ENCODE data around the gene FAM180B.
"Not testable (repeated sequence)": the region's sequence is repeated elsewhere in the genome, so short reads cannot be mapped to it uniquely, and the experiment has no call there.

FAM180B gene, protein sequence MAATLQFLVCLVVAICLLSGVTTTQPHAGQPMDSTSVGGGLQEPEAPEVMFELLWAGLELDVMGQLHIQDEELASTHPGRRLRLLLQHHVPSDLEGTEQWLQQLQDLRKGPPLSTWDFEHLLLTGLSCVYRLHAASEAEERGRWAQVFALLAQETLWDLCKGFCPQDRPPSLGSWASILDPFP

DNA sequence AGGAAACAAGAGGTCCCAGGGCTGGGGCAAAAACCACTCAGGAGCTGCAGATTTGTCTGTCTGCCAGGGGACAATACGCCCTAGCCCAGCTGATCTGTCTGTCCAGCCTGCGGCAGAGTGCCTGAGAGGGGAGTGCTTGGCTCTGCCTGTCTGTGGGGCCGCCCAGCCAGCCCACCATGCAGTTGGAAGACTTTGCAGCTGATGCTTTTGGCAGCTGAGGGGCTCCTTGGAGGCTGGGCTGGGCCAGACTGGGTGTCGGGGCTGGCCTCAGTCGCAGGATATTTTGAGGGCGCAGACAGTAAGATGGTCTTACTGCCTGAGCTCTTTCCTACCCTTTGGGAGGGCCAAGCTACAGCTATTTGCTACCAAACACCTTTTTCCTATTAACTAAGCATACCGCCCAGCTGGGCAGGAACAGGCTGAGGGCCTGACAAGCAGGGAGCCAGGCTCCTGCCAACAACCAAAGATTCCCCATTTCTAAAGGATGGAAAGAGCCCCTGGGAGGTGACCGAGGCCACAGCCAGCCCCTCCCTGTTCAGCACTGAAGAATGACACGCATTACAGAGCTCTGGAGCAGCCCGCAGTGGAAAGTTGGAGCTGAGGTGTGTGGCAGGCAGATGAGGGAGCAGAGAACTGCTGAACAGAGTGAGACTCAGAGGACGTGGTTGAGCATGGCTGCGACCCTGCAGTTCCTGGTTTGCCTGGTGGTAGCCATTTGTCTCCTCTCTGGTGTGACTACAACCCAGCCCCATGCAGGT lies at the start of gene FAM180B:
Gene FAM180B (plus strand): TSS at position 581 of the 758 bp plus-strand sequence. CDS start 91 bp downstream, at position 672.
- Mint-ChIP-seq H3K27ac (peak within 1 kb of the TSS in 1 of 2 donors; percentile 74), H3K27me3 (no peaks in the 10 kb centered on the region)

DNA sequence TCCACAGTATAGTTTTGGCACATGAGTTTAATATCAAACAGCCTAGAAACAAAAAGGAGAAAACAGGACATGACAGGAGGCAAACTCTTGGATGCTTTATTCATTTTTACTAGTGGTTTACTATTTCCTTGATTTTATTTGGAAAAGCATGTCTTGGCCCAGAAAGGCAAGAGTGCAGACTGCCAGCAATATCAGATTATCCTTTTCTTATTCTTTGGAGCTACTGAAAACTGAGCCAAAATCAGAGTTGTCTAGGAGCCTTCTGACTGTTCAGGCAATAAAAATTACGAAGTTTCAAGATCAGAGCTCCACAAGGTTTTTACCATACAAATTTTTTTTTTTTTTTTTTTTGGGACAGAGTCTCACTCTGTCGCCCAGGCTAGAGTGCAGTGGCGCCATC lies 49.6 kb upstream of the FAM180B start:
- peaks cover 60% of the 10 kb centered on the region for H3K4me1 Mint-ChIP-seq
- ATAC-seq, result no peak
- peaks cover 4 to 6% of the 10 kb centered on the region in 2 donors for H3K9me3 Mint-ChIP-seq
- no peaks in the 10 kb centered on the region for H3K27me3 Mint-ChIP-seq
- H3K27ac Mint-ChIP-seq, result no peak overlapping the region
- no peak overlapping the region for H3K4me3 Mint-ChIP-seq
- DNase-seq, result no peak

More for the DNA sequence above, at the start of gene FAM180B:
- no peaks in the 10 kb centered on the region for H3K9me3 Mint-ChIP-seq
- H3K4me1 Mint-ChIP-seq, result no peaks in the 10 kb centered on the region
- DNase-seq (no peak), ATAC-seq (peak; percentile 19)
- H3K4me3 Mint-ChIP-seq, result no peak within 1 kb of the TSS

DNA sequence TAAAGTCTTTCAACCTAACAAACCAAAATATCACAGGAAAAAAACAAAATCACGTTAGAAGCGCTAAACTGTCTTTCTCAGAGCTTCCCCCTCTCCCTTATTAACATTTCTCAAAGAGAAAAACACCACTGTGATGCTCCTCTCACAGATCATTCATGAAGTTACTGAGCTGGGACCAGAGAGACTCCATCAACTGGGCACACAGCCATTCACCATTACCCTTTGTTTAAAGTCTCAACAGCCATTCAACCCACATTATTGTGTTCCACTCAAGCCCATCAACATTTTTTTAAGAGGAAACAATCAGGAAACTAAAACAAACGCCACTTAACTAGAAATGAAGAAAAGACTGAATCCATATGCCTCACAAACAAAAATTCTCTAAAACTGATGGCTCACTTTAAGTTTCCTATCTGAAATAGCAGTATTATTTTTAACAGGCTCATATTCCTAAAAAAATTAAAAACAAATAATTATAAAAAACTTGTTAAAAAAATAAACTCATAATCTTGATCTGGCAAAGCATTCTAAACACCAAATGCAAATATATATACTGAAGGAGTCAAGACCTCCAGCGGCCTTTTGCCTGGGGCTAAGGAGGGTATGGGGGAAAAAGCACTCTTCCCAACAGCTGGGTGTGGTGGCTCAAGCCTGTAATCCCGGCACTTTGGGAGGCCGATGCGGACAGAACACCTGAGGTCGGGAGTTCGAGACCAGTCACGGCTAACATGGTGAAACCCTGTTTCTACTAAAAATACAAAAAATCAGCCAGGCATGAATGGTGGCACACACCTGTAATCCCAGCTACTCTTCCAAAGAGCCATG lies 47.5 kb upstream of the FAM180B start:
- H3K4me3 Mint-ChIP-seq, result no peak overlapping the region
- peaks cover 62% of the 10 kb centered on the region for H3K4me1 Mint-ChIP-seq
- peak overlapping the region in 1 of 2 donors; percentile 5 for H3K27ac Mint-ChIP-seq
- H3K27me3 Mint-ChIP-seq, result no peaks in the 10 kb centered on the region
- ATAC-seq, result no peak
- peaks cover 4 to 6% of the 10 kb centered on the region in 2 donors for H3K9me3 Mint-ChIP-seq
- DNase-seq, result no peak

DNA sequence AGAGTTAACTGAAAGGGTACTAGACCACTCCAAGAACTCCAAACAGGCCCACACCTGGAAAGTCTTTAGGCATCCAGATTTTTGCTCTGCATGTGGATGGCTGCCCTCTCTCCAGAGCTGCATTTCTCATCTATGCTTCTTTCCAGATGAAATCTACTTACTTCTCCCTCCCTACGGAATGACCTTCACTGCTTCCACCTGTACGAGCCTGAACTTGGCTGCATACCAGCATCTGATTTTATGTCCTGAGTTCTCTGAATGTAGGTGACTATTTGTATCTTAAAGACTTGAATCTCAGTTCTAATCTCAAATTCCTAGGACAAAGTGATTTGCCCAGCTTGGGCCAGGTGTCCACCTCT lies 46.8 kb upstream of the FAM180B start:
- ATAC-seq, result no peak
- Mint-ChIP-seq H3K4me1 (peaks cover 68% of the 10 kb centered on the region), H3K27ac (peak overlapping the region in 1 of 2 donors; percentile 2), H3K4me3 (no peak overlapping the region), H3K27me3 (no peaks in the 10 kb centered on the region), H3K9me3 (peaks cover 4 to 6% of the 10 kb centered on the region in 2 donors)
- no peak for DNase-seq

DNA sequence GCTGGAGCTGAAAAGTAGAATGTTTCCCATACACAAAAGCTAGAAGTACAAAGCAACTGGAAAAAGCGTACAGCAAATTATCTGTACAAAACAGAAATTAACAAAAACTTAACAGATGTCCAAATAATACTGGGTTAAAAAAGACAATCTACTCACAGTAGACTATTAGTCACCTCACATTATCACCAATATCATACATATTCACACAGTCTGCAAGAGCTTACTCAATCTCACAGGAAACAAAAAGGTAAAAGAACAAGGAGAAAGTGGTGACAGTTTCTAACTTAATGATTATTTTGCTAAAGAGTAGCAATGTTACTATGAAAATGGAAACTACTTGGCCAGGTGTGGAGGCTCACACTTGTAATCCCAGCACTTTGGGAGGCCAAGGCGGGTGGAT lies 45.4 kb upstream of the FAM180B start:
- peak; percentile 53 for ATAC-seq
- Mint-ChIP-seq H3K4me3 (peak overlapping the region; percentile 43 to 72), H3K27me3 (no peaks in the 10 kb centered on the region), H3K27ac (peak overlapping the region in 1 of 2 donors; percentile 11), H3K9me3 (peaks cover 4 to 6% of the 10 kb centered on the region in 2 donors), H3K4me1 (peaks cover 64% of the 10 kb centered on the region)
- DNase-seq, result no peak

DNA sequence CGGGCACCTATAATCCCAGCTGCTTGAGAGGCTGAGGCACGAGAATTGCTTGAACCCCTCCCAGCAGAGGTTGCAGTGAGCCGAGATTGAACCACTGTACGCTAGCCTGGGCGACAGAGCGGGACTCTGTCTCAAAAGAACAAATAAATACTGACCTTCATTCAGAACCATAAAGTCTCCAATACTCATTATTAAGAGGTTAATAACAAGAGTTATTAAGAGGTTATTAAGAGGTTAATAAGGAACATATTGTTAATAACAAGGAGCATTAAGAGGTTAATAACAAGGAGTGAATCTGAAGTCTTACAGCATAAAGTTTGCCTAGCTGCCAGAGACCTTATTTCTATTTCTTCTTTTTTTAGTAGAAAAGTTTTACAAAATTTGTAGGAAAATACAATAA lies 41.2 kb upstream of the FAM180B start:
- no peak for ATAC-seq
- no peak for DNase-seq
- H3K4me3 Mint-ChIP-seq, result no peak overlapping the region
- H3K27me3 Mint-ChIP-seq, result no peaks in the 10 kb centered on the region
- no peaks in the 10 kb centered on the region for H3K9me3 Mint-ChIP-seq
- H3K4me1 Mint-ChIP-seq, result peaks cover 72% of the 10 kb centered on the region
- no peak overlapping the region for H3K27ac Mint-ChIP-seq

DNA sequence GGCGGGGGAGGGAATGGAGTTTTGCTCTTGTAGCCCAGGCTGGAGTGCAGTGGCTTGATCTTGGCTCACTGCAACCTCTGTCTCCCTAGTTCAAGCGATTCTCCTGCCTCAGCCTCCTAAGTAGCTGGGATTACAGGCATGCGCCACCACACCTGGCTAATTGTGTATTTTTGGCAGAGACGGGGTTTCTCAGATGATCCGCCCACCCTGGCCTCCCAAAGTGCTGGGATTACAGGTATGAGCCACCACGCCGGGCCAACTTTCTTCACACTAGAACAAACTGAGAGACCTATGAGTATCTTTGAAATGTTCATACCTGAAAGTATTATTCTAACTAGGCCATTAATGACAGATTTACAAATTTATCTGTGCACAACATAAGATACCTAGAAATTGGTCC lies 40.2 kb upstream of the FAM180B start:
- not testable (repeated sequence) for H3K27me3 Mint-ChIP-seq, DNase-seq, H3K4me3 Mint-ChIP-seq, H3K9me3 Mint-ChIP-seq, ATAC-seq, H3K27ac Mint-ChIP-seq
- peaks cover 72% of the 10 kb centered on the region for H3K4me1 Mint-ChIP-seq

DNA sequence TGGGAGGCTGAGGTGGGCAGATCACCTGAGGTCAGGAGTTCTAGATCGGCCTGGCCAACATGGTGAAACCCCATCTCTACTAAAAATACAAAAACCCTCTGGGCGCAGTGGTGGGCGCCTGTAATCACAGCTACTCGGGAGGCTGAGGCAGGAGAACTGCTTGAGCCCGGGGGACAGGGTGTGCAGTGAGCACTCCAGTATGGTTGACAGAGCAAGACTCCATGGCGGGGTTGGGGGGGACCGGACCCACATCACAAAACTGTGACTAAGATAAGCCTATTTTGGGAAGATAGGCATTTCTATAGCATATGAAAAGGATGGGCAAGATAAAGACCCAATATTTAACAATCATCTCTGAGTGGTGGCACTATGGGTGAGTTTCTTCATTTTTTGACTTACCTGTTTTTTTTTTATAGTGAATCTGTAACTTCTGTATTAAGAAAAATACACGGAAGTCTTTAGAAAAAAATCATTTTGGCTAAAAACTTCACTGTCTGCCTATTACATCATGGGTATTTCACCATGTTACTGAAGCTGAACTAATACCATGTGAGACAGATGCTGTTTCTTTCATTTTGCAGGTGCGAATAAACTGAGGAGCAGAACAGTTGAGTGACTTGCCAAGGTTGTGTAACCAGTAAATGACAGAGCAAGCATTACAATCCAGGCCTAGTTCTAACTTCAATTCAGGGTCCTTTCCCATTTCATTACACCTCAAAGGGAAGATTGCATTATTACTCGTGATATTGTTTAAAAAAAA lies 36.0 kb upstream of the FAM180B start:
- no peak for ATAC-seq
- Mint-ChIP-seq H3K27ac (peak overlapping the region; percentile 34 to 90), H3K27me3 (no peaks in the 10 kb centered on the region), H3K4me1 (peaks cover 59% of the 10 kb centered on the region), H3K9me3 (no peaks in the 10 kb centered on the region), H3K4me3 (peak overlapping the region; percentile 93 to 98)
- no peak for DNase-seq

DNA sequence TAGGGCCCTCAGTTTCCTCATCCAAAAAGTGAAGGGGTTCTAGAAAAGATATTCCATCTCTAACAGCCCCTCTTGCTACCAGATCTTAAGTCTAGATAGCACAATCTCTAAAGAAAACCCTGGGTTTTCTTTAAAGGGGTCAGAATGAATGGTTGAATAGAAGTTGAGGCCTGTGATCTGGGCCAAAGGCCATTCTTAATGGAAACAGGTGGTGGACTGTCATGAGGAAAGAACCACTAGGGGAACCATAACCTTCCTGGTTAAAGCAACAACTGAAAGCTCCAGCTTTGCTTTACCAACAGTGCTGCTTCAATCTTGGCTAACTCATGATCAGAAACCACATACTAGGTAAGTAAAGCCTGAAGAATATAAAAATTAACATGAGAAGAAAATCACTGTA lies 35.4 kb upstream of the FAM180B start:
- DNase-seq (no peak), ATAC-seq (no peak)
- H3K9me3 Mint-ChIP-seq, result no peaks in the 10 kb centered on the region
- no peaks in the 10 kb centered on the region for H3K27me3 Mint-ChIP-seq
- peaks cover 59% of the 10 kb centered on the region for H3K4me1 Mint-ChIP-seq
- peak overlapping the region; percentile 34 to 90 for H3K27ac Mint-ChIP-seq
- H3K4me3 Mint-ChIP-seq, result peak overlapping the region; percentile 93 to 98

DNA sequence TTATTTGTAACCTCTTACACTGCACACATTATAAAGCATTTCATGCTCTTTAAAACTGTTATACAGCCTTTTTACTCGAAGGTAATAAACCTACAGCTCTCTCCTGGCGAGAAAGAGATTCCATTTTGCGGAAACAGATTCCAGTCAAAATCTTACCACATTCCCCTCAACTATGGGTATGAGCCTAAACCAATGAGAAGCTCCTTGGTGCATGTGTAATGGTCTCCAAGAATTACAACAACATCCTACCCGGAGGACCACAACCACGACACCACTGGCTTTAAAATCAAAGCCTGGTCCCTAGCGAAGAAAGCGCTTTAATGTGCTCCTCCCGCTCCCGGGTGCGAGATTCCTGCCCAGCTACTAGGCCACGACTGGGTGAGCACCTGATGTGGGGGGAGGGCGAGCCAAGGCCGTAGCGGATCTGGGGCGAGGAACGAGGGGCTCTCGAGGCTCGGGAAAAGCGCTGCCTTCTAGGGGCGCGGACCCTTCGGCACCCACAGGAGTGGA lies 34.4 kb upstream of the FAM180B start:
- no peaks in the 10 kb centered on the region for H3K9me3 Mint-ChIP-seq
- ATAC-seq, result peak; percentile 17
- peaks cover 55% of the 10 kb centered on the region for H3K4me1 Mint-ChIP-seq
- peak overlapping the region; percentile 93 to 98 for H3K4me3 Mint-ChIP-seq
- H3K27me3 Mint-ChIP-seq, result no peaks in the 10 kb centered on the region
- no peak for DNase-seq
- H3K27ac Mint-ChIP-seq, result peak overlapping the region; percentile 98 to 99

DNA sequence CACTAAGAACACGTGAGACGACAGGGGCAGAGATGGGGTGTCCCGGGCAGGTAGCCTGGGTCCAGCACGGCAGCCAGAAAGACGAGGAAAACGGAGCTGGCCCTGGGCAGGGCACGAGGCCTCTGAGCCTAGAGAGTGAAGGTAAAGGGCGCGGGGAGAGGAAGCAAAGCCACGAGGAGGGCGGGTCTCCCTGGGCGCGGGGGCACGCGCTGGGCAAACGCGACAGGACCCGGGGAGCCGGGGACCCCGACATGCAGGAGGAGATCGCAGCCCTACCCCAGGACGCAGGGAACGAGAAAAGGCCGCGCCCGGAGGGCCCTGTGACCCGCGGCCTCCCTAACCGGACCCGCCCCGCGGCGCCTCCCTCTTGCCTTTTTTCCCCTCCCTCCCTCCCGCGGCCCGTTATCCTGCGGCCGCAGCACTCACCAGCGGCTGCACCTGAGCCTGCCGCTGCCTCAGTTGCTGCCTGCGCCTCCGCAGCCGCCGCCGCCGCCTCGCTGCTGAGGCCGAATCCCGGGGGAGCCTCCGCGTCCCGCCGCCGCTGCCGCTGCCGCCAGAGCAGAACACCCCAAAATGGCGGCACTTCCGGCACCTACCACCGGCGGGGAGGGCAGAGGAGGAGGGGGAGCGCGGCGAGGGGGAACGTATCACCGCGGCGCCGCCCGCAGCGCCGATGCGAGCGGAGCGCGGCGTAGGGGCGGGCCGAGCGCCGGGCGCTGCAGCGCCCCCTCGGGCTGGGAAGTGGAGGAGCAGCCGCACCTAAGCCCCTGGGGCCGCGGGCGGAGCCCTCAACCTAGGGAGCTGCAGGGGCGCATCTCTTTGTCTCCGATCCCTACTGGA lies 33.7 kb upstream of the FAM180B start, which contains the start of gene CELF1:
Gene CELF1 (minus strand): TSS at position 567 of the 840 bp plus-strand sequence. CDS start 53,609 bp downstream, outside the sequence.
- DNase-seq, result peak; percentile 92 to 93
- peak within 1 kb of the TSS; percentile 93 to 98 for H3K4me3 Mint-ChIP-seq
- ATAC-seq, result peak; percentile 97
- no peaks in the 10 kb centered on the region for H3K27me3 Mint-ChIP-seq
- H3K9me3 Mint-ChIP-seq, result no peaks in the 10 kb centered on the region
- peak within 1 kb of the TSS; percentile 98 to 99 for H3K27ac Mint-ChIP-seq
- H3K4me1 Mint-ChIP-seq, result peaks cover 48% of the 10 kb centered on the region

DNA sequence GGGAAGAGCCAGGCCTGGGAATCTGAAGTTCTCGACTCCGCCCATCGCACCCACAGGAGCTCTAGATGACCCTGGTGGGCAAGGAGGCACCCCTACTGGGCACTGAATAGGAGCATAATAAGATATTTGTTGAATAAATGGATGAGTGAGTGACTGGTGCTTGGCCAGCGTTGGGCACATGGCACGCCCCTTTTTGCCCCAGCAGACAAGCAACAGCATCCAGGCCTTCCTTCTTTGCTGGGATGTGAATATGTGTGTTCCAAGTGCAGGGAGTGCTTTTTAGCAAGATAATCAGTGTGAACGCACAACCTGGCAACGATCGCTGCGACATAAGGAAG lies 33.1 kb upstream of the FAM180B start:
- Mint-ChIP-seq H3K4me1 (peaks cover 42% of the 10 kb centered on the region), H3K27me3 (no peaks in the 10 kb centered on the region), H3K9me3 (no peaks in the 10 kb centered on the region), H3K4me3 (peak overlapping the region; percentile 93 to 98), H3K27ac (peak overlapping the region; percentile 1 to 90)
- DNase-seq (no peak), ATAC-seq (peak; percentile 56)

DNA sequence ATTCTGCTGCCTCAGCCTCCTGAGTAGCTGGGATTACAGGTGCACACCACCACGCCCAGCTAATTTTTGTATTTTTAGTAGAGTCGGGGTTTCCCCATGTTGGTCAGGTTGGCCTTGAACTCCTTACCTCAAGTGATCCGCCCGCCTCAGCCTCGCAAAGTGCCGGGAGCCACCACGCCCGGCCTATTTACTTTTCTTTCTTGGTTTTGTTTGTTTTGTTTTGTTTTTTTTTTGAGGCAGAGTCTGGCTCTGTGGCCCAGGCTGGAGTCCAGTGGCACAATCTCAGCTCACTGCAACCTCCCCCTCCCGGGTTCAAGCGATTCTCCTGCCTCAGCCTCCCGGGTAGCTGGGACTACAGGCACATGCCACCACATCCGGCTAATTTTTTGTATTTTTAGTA lies 29.5 kb upstream of the FAM180B start:
- Mint-ChIP-seq H3K27ac (peak overlapping the region in 1 of 2 donors; percentile 19), H3K4me1 (peaks cover 15% of the 10 kb centered on the region)
- H3K4me3 Mint-ChIP-seq, H3K27me3 Mint-ChIP-seq, H3K9me3 Mint-ChIP-seq, ATAC-seq, DNase-seq: not testable (repeated sequence)

DNA sequence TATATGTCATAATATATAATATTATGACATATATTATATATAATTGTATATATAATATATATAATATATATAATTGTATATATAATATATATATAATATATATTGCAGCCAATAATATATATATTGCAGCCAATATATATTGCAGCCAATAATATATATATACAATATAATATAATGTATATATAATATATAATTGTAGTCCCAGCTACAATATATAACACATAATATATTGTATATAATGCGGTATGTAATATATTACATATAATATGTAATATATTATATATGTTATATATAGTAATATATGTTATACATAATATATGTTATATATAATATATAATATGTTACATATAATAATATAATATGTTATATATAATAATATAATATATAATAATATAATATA lies 27.8 kb upstream of the FAM180B start:
- ATAC-seq (no peak), DNase-seq (no peak)
- Mint-ChIP-seq H3K4me3 (no peak overlapping the region), H3K27ac (no peak overlapping the region), H3K27me3 (no peaks in the 10 kb centered on the region), H3K4me1 (peaks cover 19% of the 10 kb centered on the region), H3K9me3 (no peaks in the 10 kb centered on the region)

Data from stimulated activated naive CD8-positive, alpha-beta T cell treated with anti-CD3 and anti-CD28 coated beads, Interleukin-15, amount 100 ng/mL, for 72 hours (primary cell).